HepG2 (cell line): ENCODE results near the gene PEX12.
"Not testable (repeated sequence)": the region's sequence is repeated elsewhere in the genome, so short reads cannot be mapped to it uniquely, and the experiment has no call there.

Experiments used
- EHMT2 ChIP-seq: fragments of 200-600 bp; sonication (generic); IDR thresholded peaks from 2 replicates; pipeline ENCODE4 v1.7.0; 2017; ENCODE audit warnings: antibody characterized with exemption, low read depth, low read length, borderline replicate concordance
- FOXA1 ChIP-seq, 2 experiments: fragments of 450-650 bp in 1 of 2; sonication (generic) in 1 of 2; formaldehyde crosslinking in 1 of 2; IDR thresholded peaks; 2 replicates each; pipeline versions ENCODE4 v1.4.0 to v1.6.1; 2016 to 2020; ENCODE audit warnings: missing genetic modification reagents in 1 of 2
- PBX3 ChIP-seq: sonication (generic); formaldehyde crosslinking; IDR thresholded peaks from 2 replicates; pipeline ENCODE4 v1.8.1; 2023; ENCODE audit warnings: missing genetic modification reagents, inconsistent platforms, borderline replicate concordance
- PHF21A ChIP-seq: sonication (generic); formaldehyde crosslinking; IDR thresholded peaks from 2 replicates; pipeline ENCODE4 v1.5.0; 2020; ENCODE audit warnings: mild to moderate bottlenecking, missing genetic modification reagents
- POLR2A ChIP-seq, 2 experiments: IDR thresholded peaks; 2 replicates each; pipeline ENCODE4 v1.6.1; 2011; ENCODE audit warnings: low read depth in 2 of 2, low read length in 2 of 2, mild to moderate bottlenecking in 1 of 2, moderate library complexity in 1 of 2; ENCODE audit not compliant: insufficient read depth in 1 of 2
- RAD21 ChIP-seq: fragments of 450-650 bp; formaldehyde crosslinking; IDR thresholded peaks from 2 replicates; pipeline ENCODE4 v1.5.0; 2020; ENCODE audit warnings: mild to moderate bottlenecking
- RXRA ChIP-seq: sonication (generic); formaldehyde crosslinking; IDR thresholded peaks from 2 replicates; pipeline ENCODE4 v1.5.1; 2020; ENCODE audit warnings: missing genetic modification reagents
- STAT5B ChIP-seq: sonication (generic); formaldehyde crosslinking; IDR thresholded peaks from 2 replicates; pipeline ENCODE4 v1.4.0; 2020; ENCODE audit warnings: missing genetic modification reagents
- TFAP4 ChIP-seq: sonication (generic); IDR thresholded peaks from 2 replicates; pipeline ENCODE4 v1.6.1; 2016; ENCODE audit warnings: low read depth, borderline replicate concordance
- YY1 ChIP-seq: IDR thresholded peaks from 2 replicates; pipeline ENCODE4 v1.6.1; 2011; ENCODE audit warnings: low read length, low read depth, moderate library complexity, mild to moderate bottlenecking; ENCODE audit not compliant: insufficient read depth, insufficient replicate concordance
- ZBTB33 ChIP-seq: sonication (generic); formaldehyde crosslinking; IDR thresholded peaks from 2 replicates; pipeline ENCODE4 v1.4.0; 2020; ENCODE audit warnings: missing genetic modification reagents
- ZNF639 ChIP-seq: conservative IDR thresholded peaks from 2 replicates; pipeline ENCODE4 v1.6.1; 2018; ENCODE audit warnings: missing genetic modification reagents
- ZSCAN12 ChIP-seq: sonication (generic); formaldehyde crosslinking; IDR thresholded peaks from 2 replicates; pipeline ENCODE4 v1.9.0; 2021; ENCODE audit warnings: mild to moderate bottlenecking, missing genetic modification reagents
- TF ChIP-seq, protein P1 (sequence below): sonication (generic); formaldehyde crosslinking; IDR thresholded peaks from 2 replicates; pipeline ENCODE4 v1.5.0; 2020; ENCODE audit warnings: mild to moderate bottlenecking, missing genetic modification reagents, moderate library complexity

- TF ChIP-seq ZSCAN12 (CRISPR knock-in tag); POLR2A (IDR thresholded peaks at IDR 0.05; ENCODE audit: insufficient read depth in 1 of 2, low read depth in 2 of 2, low read length in 2 of 2); TFAP4; ZNF639 (CRISPR knock-in tag); ZBTB33; STAT5B; FOXA1 (IDR thresholded peaks at IDR 0.05); FOXA1 (CRISPR knock-in tag; IDR thresholded peaks at IDR 0.05); YY1; PBX3 (CRISPR knock-in tag); RAD21 (CRISPR knock-in tag); EHMT2; RXRA; PHF21A: not testable (repeated sequence)
- TF ChIP-seq, protein P1, sequence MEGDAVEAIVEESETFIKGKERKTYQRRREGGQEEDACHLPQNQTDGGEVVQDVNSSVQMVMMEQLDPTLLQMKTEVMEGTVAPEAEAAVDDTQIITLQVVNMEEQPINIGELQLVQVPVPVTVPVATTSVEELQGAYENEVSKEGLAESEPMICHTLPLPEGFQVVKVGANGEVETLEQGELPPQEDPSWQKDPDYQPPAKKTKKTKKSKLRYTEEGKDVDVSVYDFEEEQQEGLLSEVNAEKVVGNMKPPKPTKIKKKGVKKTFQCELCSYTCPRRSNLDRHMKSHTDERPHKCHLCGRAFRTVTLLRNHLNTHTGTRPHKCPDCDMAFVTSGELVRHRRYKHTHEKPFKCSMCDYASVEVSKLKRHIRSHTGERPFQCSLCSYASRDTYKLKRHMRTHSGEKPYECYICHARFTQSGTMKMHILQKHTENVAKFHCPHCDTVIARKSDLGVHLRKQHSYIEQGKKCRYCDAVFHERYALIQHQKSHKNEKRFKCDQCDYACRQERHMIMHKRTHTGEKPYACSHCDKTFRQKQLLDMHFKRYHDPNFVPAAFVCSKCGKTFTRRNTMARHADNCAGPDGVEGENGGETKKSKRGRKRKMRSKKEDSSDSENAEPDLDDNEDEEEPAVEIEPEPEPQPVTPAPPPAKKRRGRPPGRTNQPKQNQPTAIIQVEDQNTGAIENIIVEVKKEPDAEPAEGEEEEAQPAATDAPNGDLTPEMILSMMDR: not testable (repeated sequence)
These were observed 43.0 kb downstream of the PEX12 start for GRCh38 chr17:35535406-35535805.
